Measurements from ENCODE around the gene GALM. TPM values are rescaled to one million over a fixed set of nuclear protein-coding genes. Genes with fewer than 3 reads are reported as not detected.

The GALM gene
- total and polyA plus RNA-seq, 2 experiments from 2014 or later: 52.6 to 59.4 TPM

- no peak for TF ChIP-seq CTCF (IDR thresholded peaks at IDR 0.05; ENCODE audit: poor library complexity)
- TF ChIP-seq EZH2phosphoT487 (IDR thresholded peaks at IDR 0.05; ENCODE audit: low read depth, severe bottlenecking, unreplicated experiment): no peak
- TF ChIP-seq EZH2 (IDR thresholded peaks at IDR 0.05; ENCODE audit: borderline replicate concordance): no peak
- 92% methylated on average over 4 of the region's 4 CpGs for WGBS (ENCODE audit: low lambda C conversion rate, missing lambda C conversion rate)
Observed at GRCh38 chr2:38656866-38657480, 8.9 kb upstream of the GALM start.

GRCh38 chr2:38658613-38659012, 7.3 kb upstream of the GALM start:
- DNase-seq (ENCODE audit: low spot score): no peak
- Histone ChIP-seq H3K27ac (no peak overlapping the region), H3K36me3 (replicated peaks; ENCODE audit: insufficient read depth, low read depth) (no peaks in the 10 kb centered on the region), H2AFZ (no peak overlapping the region), H3K4me3 (no peak overlapping the region), H4K20me1 (ENCODE audit: insufficient read depth, poor library complexity, severe bottlenecking) (no peaks in the 10 kb centered on the region), H3K27me3 (no peaks in the 10 kb centered on the region), H3K4me2 (no peak overlapping the region), H3K4me1 (ENCODE audit: insufficient read depth) (no peaks in the 10 kb centered on the region), H3K9me2 (replicated peaks; ENCODE audit: insufficient read depth) (no peaks in the 10 kb centered on the region), H3K9me3 (ENCODE audit: low read depth) (no peaks in the 10 kb centered on the region), H3K79me2 (no peaks in the 10 kb centered on the region)
- no peak for TF ChIP-seq EZH2phosphoT487 (IDR thresholded peaks at IDR 0.05; ENCODE audit: low read depth, severe bottlenecking, unreplicated experiment)
- no peak for TF ChIP-seq EZH2 (IDR thresholded peaks at IDR 0.05; ENCODE audit: borderline replicate concordance)
- no peak for TF ChIP-seq CTCF (IDR thresholded peaks at IDR 0.05; ENCODE audit: poor library complexity)
- 82% methylated on average over 2 of the region's 2 CpGs for WGBS (ENCODE audit: low lambda C conversion rate, missing lambda C conversion rate)

More at GRCh38 chr2:38656866-38657480, 8.9 kb upstream of the GALM start:
- H3K36me3 ChIP-seq (replicated peaks; ENCODE audit: insufficient read depth, low read depth): no peaks in the 10 kb centered on the region
- no peaks in the 10 kb centered on the region for H3K27me3 ChIP-seq
- H3K4me3 ChIP-seq: no peak overlapping the region
- peaks cover 6% of the 10 kb centered on the region for H3K4me1 ChIP-seq (ENCODE audit: insufficient read depth)
- H3K27ac ChIP-seq: no peak overlapping the region
- H3K4me2 ChIP-seq: no peak overlapping the region
- no peak overlapping the region for H2AFZ ChIP-seq
- DNase-seq (ENCODE audit: low spot score): no peak
- H4K20me1 ChIP-seq (ENCODE audit: insufficient read depth, poor library complexity, severe bottlenecking): no peaks in the 10 kb centered on the region
- no peaks in the 10 kb centered on the region for H3K79me2 ChIP-seq
- H3K9me3 ChIP-seq (ENCODE audit: low read depth): no peaks in the 10 kb centered on the region
- H3K9me2 ChIP-seq (replicated peaks; ENCODE audit: insufficient read depth): no peaks in the 10 kb centered on the region

- Histone ChIP-seq H3K4me1 (ENCODE audit: insufficient read depth) (no peaks in the 10 kb centered on the region), H3K4me2 (no peak overlapping the region), H3K4me3 (no peak overlapping the region), H4K20me1 (ENCODE audit: insufficient read depth, poor library complexity, severe bottlenecking) (no peaks in the 10 kb centered on the region), H3K9me2 (replicated peaks; ENCODE audit: insufficient read depth) (no peaks in the 10 kb centered on the region), H2AFZ (no peak overlapping the region), H3K27me3 (no peaks in the 10 kb centered on the region), H3K9me3 (ENCODE audit: low read depth) (no peaks in the 10 kb centered on the region), H3K36me3 (replicated peaks; ENCODE audit: insufficient read depth, low read depth) (no peaks in the 10 kb centered on the region), H3K79me2 (no peaks in the 10 kb centered on the region), H3K27ac (no peak overlapping the region)
- whole genome bisulfite sequencing (ENCODE audit: low lambda C conversion rate, missing lambda C conversion rate): 97% methylated on average over 2 of the region's 2 CpGs
- TF ChIP-seq EZH2 (IDR thresholded peaks at IDR 0.05; ENCODE audit: borderline replicate concordance): no peak
- TF ChIP-seq CTCF (IDR thresholded peaks at IDR 0.05; ENCODE audit: poor library complexity): no peak
- no peak for TF ChIP-seq EZH2phosphoT487 (IDR thresholded peaks at IDR 0.05; ENCODE audit: low read depth, severe bottlenecking, unreplicated experiment)
- DNase-seq (ENCODE audit: low spot score): no peak
Observed at GRCh38 chr2:38659115-38659514, 6.8 kb upstream of the GALM start.

All from hepatocyte (in vitro differentiated cells).